HAP-1 (cell line): ENCODE results near the gene LCE6A.

Experiments
- DNase-seq, 2 experiments: peaks; one replicate each; pipeline ENCODE4 v3.0.0-alpha.2; 2016 to 2020; ENCODE audit warnings: low spot score in 2 of 2
- H3K27me3 ChIP-seq: fragments of 250-450 bp; sonication (Bioruptor Pico); 2 replicates; pipeline ENCODE4 v1.5.1; 2020; ENCODE audit warnings: low read depth, mild to moderate bottlenecking, moderate library complexity
- H3K36me3 ChIP-seq: fragments of 250-450 bp; sonication (Bioruptor Pico); replicated peaks from 2 replicates; pipeline ENCODE4 v1.5.1; 2020; ENCODE audit warnings: mild to moderate bottlenecking
- H3K4me1 ChIP-seq: fragments of 250-450 bp; sonication (Bioruptor Pico); 2 replicates; pipeline ENCODE4 v1.5.1; 2020; ENCODE audit warnings: mild to moderate bottlenecking
- H3K4me3 ChIP-seq: fragments of 250-450 bp; sonication (Bioruptor Pico); 2 replicates; pipeline ENCODE4 v1.5.1; 2020; ENCODE audit warnings: mild to moderate bottlenecking, moderate library complexity
- H3K9me3 ChIP-seq: fragments of 250-450 bp; sonication (Bioruptor Pico); 2 replicates; pipeline ENCODE4 v1.5.1; 2020; ENCODE audit warnings: mild to moderate bottlenecking, moderate library complexity
- in situ Hi-C: fragments of 300-500 bp; cut with MboI; formaldehyde crosslinking; loops from 3 replicates; pipeline ENCODE4 v1.14.3; 2020; ENCODE audit warnings: low sequenced_read_pairs, inconsistent platforms, mixed read lengths

Gene LCE6A

GRCh38 chr1:152884506-152884905 lies 41.9 kb downstream of the LCE6A start:
- no peak for DNase-seq
- Histone ChIP-seq H3K4me3 (no peak overlapping the region), H3K4me1 (no peaks in the 10 kb centered on the region), H3K9me3 (no peaks in the 10 kb centered on the region), H3K27me3 (no peaks in the 10 kb centered on the region), H3K36me3 (no peaks in the 10 kb centered on the region)
- in situ Hi-C loops: no loop called here

GRCh38 chr1:152884966-152885624 lies 42.4 kb downstream of the LCE6A start:
- in situ Hi-C loops: no loop called here
- DNase-seq: no peak
- no peaks in the 10 kb centered on the region for H3K9me3 ChIP-seq

GRCh38 chr1:152886085-152886484 lies 43.4 kb downstream of the LCE6A start:
- H3K36me3 ChIP-seq: no peaks in the 10 kb centered on the region
- no peaks in the 10 kb centered on the region for H3K27me3 ChIP-seq
- H3K9me3 ChIP-seq: no peaks in the 10 kb centered on the region
- H3K4me1 ChIP-seq: no peaks in the 10 kb centered on the region
- in situ Hi-C loops: no loop called here
- no peak for DNase-seq
- no peak overlapping the region for H3K4me3 ChIP-seq

More at GRCh38 chr1:152884966-152885624, 42.4 kb downstream of the LCE6A start:
- H3K36me3 ChIP-seq: no peaks in the 10 kb centered on the region
- no peaks in the 10 kb centered on the region for H3K27me3 ChIP-seq
- no peak overlapping the region for H3K4me3 ChIP-seq
- no peaks in the 10 kb centered on the region for H3K4me1 ChIP-seq

- in situ Hi-C loops: no loop called here
- no peaks in the 10 kb centered on the region for H3K27me3 ChIP-seq
- H3K36me3 ChIP-seq: no peaks in the 10 kb centered on the region
- H3K4me1 ChIP-seq: no peaks in the 10 kb centered on the region
- no peak for DNase-seq
- no peak overlapping the region for H3K4me3 ChIP-seq
- H3K9me3 ChIP-seq: no peaks in the 10 kb centered on the region
Measured at GRCh38 chr1:152886758-152887409, 44.2 kb downstream of the LCE6A start.

GRCh38 chr1:152888126-152888525 lies 45.5 kb downstream of the LCE6A start:
- in situ Hi-C loops: no loop called here
- Histone ChIP-seq H3K9me3 (no peaks in the 10 kb centered on the region), H3K27me3 (no peaks in the 10 kb centered on the region), H3K36me3 (no peaks in the 10 kb centered on the region), H3K4me1 (no peaks in the 10 kb centered on the region), H3K4me3 (no peak overlapping the region)
- no peak for DNase-seq
